GM21447 (cell line): ENCODE results near the gene ECPAS.
A peak's percentile ranks its signal among the peaks of the same experiment; 100 is the strongest.
"Not testable (repeated sequence)": the region's sequence is repeated elsewhere in the genome, so short reads cannot be mapped to it uniquely, and the experiment has no call there.

Experiments used
- ATAC-seq: cut with Tn5 transposase; IDR thresholded peaks from one replicate; pipeline ENCODE4 v1.9.1; 2021; ENCODE audit not compliant: unreplicated experiment

ECPAS gene

DNA sequence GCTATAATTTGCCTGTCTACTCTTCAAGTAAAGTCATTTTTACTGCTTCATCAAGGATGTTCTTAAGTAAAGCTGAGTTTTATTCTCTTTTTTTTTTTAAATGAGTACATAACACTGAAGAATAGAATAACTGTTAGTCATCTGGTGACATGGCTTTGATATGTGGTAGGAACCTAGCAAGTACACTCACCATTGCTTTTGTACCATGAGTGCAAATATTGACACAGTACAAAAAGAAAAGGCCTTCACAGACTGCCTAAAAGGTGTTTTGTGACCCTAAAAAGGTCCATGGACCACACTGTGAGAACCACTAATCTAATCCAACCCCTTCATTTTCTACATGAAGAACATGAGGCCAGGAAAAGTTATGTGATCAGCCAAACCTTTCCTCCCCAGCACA, 55.0 kb downstream of the ECPAS start:
- ATAC-seq: no peak

DNA sequence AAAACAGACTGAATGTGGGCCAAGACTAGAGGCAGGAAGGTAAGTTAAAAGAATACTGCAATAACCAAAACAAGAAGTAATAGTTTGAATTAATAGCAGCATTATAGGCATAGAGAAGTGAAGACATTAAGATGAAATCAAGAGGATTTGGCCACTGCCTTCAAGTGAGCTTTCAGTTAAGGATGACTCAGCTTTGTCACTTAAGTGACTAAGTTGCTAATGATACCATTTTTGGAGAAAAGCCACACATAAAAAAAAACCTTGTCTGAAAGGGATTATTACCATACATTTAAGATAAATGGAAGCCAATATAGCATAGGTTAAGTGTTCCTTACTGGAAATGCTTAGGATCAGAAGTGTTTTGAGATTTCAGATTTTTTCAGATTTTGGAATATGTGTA, 57.0 kb downstream of the ECPAS start:
- no peak for ATAC-seq

DNA sequence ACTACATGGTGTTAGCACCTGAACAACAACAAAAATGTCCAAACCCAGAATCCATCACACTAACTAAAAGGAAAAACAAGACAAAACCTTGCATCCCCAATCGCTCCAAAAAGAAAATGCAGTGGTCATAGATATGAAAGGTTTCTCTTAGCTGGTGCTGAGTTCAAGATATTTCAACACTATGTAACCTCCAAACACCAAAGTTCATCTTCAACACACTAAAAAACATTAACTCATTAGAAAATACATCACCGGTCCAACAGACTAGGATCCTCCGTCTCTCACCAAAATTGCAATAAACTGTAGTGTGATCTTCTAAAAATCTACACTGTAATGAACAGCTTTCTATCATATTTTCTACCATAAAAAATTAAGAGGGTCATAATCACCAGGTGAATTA, 60.8 kb downstream of the ECPAS start:
- ATAC-seq: no peak

DNA sequence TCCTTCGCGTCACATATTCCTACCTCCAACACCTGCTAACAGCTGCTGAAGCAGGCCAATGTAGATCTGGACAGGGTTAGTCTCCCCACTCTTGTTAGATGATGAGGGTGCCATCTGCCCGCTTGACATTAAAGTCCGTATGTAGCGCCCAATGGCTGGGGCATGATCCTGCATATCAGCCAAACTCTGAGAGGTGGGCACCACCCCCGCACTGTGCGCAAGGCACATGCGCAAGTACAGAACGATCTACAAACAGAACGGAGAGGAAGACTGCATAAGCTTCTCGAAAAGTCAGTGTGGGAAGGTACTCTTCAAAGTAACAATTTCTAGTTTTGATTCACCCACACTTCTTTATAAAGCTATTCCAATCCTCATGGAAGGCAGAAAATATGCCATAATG, 69.8 kb downstream of the ECPAS start:
- ATAC-seq: no peak

DNA sequence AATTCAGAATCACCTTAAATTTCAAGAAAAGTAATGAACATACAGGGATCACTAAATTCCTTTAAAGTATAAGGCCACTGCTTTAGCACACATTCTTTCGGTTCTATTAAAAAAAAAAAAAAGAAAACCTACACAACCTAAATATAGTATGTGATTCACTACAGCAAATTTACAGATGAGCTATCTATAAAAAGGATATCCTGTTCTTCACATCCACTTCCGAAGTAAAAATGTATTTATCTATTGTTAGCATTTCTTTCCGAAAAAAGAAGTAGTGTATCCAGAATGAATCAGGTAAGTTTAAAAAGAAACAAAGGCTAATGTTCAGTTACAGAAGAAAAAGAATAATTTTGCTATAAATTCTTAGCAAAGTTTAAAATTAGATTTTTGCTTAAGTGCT, 70.2 kb downstream of the ECPAS start:
- ATAC-seq: no peak

DNA sequence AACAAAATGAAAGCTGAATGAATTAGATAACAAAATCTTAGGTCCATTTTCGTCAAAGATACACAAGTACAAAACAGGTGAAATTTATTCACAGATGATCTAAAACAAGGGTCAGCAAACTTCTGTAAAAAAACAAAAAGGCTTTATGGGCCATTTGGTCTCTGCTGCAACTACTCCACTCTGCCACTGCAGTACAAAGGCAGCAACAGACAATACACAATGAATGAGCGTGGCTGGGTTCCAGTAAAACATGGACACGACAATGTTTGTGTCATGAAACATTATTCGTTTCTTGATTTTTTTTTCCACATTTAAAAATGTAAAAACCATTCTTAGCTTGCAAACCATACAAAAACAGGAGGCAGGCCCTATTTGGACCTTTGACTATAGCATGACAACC, 71.9 kb downstream of the ECPAS start:
- no peak for ATAC-seq

DNA sequence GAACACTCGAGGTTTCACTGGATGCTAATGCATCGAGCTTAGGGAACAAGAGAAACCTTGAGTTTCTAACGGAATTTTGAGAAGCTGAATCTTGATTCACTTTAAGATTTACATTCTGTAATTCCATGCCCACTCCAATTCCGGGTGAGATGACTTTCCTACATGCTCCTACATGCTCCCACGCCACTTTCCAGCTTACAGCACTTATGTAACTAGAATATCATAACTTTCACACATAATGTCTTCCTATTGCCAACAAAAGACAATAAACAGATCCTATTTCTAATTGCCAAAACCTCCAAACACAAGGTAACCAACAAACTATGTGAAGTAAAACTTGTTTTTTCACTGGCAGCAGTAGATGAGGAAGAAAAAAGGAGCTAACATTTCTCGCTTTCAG, 72.9 kb downstream of the ECPAS start:
- no peak for ATAC-seq

DNA sequence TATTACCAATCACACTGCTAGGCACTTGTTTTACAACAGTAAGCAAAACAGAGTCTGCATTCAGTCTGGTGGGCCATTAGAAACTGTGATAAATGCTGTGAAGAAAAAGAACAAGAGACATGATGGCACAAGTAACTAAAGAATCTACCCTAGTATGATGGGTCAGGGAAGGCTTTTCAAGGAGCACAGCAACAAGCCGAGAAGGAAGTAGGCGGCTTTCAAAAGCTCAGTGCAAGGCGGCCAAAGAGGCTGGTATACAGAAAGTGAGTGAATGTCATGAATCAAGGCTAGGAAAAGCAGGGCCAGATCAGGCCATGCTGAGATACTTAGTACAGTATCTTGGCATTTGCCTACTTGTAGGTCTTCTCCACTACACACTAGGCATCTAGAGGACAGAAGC, 76.4 kb downstream of the ECPAS start:
- ATAC-seq: no peak

DNA sequence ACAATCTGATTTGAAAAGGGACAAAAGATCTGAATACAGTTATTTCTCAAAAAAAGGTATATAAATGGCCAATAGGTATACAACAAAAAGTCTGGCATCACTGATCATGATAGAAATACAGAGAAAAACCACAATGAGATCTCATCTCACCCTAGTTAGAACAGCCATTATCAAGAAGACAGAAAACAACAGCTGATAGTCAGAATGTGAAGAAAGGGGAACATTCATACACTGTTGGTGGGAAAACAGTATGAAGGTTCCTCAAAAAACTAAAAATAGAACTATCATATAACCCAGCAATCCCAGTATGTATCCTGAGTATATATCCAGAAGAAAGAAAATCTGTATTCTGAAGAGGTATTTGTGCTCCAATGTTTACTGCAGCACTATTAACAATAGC, 78.5 kb downstream of the ECPAS start:
- no peak for ATAC-seq

DNA sequence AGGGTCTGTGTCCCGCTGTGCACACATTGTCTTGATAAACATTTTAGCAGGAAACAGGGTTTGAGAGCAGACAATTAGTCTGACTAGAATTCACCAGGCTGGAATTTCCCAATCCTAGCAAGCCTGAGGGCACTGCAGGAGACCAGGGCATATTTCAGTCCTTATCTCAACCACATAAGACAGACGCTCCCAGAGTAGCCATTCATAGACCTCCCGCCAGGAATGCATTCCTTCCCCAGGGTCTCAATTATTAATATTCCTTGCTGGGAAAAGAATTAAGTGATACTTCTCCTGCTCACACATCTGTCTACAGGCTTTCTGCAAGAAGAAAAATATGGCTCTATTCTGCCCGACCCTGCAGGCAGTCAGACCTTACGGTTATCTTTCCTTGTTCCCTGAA, 82.7 kb downstream of the ECPAS start:
- not testable (repeated sequence) for ATAC-seq

DNA sequence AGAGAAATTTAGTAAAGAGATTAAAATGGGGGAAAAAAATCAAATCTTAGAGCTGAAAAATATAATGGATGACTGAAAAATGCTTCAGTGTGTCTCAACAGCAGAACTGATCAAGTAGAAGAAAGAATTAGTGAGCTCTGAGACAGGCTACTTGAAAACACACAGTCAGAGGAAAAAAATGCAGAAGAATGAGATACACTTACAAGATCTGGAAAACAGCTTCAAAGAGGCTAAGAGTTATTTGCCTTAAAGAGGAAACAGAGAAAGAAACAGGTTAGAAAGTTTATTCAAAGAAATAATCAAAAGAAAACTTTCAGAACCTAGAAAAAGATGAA, 83.7 kb downstream of the ECPAS start:
- ATAC-seq: no peak

DNA sequence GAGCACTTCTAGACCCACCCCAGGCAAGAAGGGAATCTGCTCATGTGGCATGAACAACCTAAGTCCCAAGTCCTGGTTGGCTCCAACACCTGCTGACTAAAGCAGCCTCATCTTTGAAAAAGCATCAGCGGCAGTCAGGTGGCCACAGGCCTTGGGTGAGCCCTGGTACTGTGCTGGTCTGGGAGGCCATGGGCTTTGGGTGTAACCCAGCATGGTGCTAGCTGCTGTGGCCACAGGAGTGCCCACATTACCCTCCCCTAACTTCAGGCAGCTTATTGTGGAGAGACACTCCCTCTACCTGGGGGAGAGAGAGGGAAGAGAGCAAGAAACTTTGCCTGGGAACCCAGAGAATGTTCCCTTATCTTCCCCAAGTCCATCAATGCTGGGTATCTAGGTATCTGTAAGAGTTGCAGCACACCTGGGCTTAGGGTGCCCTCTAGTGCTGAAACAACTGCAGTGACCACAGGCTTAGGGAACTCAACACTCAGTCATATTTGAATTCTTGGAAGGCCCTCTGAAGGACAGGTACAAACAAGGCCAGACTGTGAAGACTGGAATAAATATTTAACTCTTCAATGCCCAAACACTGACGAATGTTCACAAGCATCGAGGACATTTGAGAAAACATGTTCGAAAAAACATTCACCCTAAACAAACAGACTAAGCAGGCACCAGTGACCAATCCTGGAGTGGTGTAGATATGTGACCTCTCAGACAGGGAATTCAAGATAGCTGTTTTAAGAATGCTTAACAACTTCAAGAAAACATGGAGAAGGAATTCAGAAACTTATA, 84.2 kb downstream of the ECPAS start:
- ATAC-seq: peak; percentile 65

DNA sequence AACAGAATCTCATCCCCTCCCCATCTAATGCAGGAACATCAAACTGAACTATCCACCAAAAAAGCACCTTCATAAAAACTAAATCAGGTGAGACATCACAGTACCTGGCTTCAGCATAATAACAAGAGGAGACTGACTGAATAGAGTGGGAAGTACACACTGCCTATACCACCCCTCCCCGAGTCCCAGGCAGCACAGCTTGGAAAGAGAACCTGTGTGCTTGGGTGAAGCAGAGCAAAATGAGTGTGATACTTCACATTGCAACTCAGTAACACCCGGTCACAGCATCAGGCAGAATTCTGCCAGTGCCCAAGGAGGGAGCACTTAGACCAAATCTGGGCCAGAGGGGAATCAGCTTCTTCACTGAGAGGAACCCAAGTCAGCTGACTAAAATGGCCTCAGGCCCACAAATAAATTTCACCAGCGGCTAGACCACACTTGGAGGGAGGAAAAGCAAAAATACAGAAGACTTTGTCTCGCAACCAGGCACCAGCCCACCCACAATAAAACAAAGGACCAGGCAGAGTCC, 84.9 kb downstream of the ECPAS start:
- no peak for ATAC-seq

DNA sequence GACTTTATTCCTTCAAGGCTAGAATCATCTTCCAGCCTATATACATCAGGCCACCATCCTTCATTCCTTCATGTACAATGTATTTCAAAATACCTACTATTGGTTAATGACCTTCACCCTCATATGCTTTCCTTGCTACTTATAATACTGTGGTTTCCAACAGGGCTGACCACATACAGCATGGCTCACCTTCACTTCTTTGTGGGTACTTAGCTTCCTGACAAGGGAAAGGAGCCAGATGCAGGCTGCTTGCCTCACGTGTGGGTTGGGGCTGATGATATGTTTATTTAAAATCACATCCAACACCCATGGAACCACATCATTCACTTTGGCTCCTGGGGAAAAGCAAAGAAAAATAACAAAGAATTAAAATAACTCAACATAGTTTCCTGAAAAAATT, 90.2 kb downstream of the ECPAS start:
- no peak for ATAC-seq

DNA sequence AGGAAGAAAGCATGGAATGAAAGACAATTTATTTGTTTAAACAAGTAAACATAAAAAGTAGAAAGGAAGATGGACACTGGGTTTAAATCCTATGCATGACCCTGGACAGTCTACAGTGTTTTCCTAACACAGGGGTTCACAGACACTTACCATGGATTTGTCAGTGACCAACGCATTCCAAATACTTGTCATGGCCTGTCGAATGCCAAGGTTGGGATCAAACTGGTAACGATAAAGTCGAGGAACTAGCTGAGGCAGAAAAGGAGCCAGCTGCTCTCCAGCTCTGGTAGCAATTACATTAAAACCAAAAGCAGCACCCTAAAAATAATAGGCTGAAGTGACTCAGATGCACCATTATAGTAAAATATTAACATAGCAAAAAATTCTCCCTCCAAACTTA, 94.8 kb downstream of the ECPAS start:
- no peak for ATAC-seq

DNA sequence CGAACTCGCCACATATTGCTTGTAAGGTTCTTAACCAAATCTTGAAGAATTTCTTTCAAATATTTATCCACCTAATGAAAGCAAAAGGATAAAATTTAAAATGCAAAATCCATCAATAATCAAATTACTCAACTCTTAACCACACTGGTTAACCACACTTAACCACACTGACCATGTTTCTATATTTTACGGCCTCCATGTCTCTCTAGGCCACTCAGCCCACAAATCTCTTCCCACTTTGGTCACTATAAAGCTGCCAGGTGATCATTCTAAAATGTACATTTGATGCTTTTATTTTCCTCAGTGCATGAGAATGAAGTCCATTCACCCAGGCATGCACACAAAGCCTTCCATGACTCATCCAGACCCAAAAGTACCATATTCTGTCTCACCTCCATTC, 97.8 kb downstream of the ECPAS start:
- ATAC-seq: no peak

DNA sequence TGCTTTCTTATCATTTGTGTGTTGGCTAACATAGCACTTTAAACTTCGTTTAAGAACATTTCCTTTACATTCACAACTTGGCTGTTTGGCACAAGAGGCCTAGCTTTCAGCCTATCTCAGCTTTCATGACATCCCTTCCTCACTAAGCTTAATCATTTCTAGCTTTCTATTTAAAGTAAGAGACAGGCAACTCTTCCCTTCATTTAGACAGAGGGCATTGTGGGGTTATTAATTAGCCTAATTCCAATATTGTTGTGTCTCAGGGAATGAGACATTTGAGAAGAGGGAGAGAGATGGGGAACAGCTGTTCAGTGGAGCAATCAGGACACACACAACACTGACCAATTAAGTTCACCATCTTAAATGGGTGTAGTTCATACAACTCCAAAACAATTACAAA, 103.2 kb downstream of the ECPAS start:
- no peak for ATAC-seq

DNA sequence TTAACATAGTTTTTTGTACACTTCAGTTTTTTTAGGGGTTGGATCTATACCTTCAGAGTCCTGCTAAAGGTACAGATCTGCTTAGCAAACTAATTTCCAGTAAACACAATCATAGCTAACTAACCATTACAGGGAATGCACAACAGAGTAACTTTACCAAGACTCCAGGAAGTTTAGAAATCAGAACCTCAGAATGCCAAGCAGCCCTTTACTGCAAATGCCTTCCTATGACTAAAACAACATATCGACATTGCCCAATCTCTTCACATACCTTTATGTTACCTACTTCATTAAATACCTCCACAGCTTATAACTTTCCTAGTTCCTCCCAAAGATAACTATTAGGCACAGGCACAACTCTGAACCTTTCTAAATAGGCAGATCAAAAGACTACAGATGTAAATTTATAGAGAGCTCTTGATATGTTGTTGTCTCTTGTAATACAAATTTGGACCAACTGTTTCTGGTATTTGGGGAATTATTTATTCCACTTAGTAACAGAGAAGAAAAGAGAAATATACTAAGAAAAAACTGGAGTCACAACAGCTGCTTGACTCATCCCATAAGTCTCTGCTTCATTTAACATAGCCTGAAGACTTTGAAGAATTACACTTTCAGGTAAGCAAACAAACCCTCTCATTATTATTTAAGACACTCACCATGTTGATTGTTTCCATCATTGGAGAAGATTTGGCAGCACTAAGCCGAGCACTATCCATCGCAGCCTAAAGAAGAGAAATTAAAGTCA, 108.2 kb downstream of the ECPAS start:
- no peak for ATAC-seq

DNA sequence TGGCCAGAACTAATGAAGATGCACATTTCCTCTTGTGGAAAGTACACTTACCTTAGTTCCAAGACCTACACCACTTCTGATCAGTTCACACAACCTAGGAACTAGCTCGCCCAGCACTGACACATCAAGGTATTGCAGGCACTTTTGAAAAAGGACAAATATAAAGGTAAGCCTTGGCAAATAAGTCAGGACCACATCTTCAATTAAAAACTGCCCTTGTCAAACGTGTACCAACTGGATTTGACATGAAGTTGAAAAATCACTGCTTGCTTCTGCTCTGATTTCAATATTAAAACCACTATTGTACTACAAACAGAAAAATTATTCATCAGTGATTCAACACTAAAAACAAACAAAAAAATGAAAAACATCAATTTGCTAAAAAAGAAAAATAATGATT, 109.1 kb downstream of the ECPAS start:
- no peak for ATAC-seq

DNA sequence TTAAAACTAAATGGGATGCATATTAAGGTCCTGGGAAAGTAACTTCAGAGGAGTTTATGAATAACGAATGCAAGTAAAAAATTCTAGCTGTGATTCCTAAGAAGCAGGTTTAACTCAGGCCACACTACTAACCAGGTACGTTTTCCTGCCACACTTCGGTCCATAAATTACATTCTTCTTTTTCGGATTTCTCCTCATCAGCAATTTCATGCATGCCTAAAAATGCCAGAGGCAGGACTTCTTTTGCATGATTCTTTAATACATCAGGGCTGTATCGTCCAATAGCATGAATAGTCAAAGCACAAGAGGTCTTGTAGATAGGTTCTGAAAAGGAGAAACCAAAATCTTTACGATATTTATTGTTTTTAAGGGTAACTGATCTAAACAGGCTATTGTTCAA, 111.9 kb downstream of the ECPAS start:
- no peak for ATAC-seq

DNA sequence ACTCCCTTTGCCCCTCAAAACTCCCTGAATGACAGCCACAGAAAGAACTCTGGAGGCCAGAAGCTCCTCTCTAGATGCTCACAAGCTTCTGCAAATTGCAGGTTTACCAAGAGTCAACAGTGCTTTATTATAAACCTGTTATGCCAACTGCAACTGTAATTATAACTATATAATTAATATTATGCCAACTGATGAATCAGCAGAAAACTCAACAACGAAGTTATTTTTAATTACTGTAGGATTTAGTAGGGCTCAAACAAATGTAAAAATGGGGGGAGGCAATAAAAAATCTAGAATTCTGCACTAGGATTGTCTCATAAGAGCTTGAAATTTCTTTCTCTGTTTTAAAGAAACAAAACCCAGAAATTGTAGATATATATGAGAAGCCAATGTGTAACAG, 117.2 kb downstream of the ECPAS start:
- no peak for ATAC-seq

DNA sequence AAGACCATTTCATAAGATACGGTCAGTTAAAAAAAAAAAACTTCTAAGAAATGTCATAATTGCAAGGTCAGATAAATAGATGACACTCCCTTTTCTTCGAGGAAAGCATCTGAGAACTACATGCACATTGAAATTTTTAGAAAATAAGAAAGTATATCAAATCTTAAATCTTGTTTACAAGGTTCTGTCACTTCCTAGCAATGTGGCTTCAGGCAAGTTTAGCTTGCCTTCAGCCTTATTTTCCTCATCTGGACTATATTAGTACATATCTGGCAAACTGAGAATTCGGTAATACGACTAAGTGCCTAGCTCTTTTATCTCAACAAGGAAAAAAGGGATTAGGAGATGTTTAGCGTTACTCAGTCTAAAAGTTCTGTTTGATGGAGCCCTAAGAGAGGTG, 121.7 kb downstream of the ECPAS start:
- ATAC-seq: no peak

DNA sequence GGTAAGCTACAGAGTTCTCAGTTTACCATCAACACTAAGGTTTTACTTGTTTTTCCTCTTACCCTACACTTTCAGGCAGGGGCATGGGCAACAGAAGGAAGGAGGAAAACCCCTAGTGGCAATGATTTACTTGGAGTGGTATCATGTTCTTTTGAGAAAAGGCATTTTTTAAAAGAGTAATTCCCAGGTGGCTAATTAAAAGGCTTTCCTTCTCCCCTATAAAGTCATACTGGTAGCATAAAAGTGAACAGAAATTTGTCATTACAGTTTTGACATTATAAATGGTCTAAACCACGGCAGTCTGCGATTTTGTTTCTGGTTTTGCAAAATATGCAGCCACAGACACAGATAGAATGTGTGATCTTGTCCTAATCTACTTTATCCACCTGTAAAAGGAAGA, 123.3 kb downstream of the ECPAS start:
- ATAC-seq: peak; percentile 57
